Gastroesophageal sphincter (tissue), 3 donors: ENCODE data around the gene CMSS1.

ENCODE experiments used
- EP300 ChIP-seq: sonication (generic); formaldehyde crosslinking; IDR thresholded peaks from one replicate; pipeline ENCODE4 v1.6.1; 2017; ENCODE audit warnings: antibody characterized with exemption, mild to moderate bottlenecking
- POLR2A ChIP-seq, 2 donors: fragments of 450-650 bp; IDR thresholded peaks; one replicate each; pipeline ENCODE4 v1.6.1; 2017; ENCODE audit warnings: antibody characterized with exemption in 2 of 2, mild to moderate bottlenecking in 2 of 2, moderate library complexity in 1 of 2
- POLR2AphosphoS5 ChIP-seq: sonication (generic); formaldehyde crosslinking; IDR thresholded peaks from one replicate; pipeline ENCODE4 v1.6.1; 2017; ENCODE audit warnings: antibody characterized with exemption
- TF ChIP-seq, protein P1 (sequence below), 4 experiments: fragments of 200-600 bp in 2 of 4; fragments of 450-650 bp in 2 of 4; sonication (generic) in 1 of 4; IDR thresholded peaks; one replicate each; pipeline ENCODE4 v1.5.1; 2017 to 2019; ENCODE audit warnings: antibody characterized with exemption in 4 of 4, mild to moderate bottlenecking in 2 of 4, moderate library complexity in 2 of 4

GRCh38 chr3:100047455-100048141 lies 229.9 kb downstream of the CMSS1 start:
- TF ChIP-seq EP300 (no peak), POLR2AphosphoS5 (no peak), POLR2A (IDR thresholded peaks at IDR 0.05) (no peak)
- TF ChIP-seq, protein P1, sequence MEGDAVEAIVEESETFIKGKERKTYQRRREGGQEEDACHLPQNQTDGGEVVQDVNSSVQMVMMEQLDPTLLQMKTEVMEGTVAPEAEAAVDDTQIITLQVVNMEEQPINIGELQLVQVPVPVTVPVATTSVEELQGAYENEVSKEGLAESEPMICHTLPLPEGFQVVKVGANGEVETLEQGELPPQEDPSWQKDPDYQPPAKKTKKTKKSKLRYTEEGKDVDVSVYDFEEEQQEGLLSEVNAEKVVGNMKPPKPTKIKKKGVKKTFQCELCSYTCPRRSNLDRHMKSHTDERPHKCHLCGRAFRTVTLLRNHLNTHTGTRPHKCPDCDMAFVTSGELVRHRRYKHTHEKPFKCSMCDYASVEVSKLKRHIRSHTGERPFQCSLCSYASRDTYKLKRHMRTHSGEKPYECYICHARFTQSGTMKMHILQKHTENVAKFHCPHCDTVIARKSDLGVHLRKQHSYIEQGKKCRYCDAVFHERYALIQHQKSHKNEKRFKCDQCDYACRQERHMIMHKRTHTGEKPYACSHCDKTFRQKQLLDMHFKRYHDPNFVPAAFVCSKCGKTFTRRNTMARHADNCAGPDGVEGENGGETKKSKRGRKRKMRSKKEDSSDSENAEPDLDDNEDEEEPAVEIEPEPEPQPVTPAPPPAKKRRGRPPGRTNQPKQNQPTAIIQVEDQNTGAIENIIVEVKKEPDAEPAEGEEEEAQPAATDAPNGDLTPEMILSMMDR (IDR thresholded peaks at IDR 0.05) = no peak
